PC-9 (cell line): ENCODE measurements around the gene CCDC18. TPM values are rescaled to one million over a fixed set of nuclear protein-coding genes. Genes with fewer than 3 reads are reported as not detected.
A peak's percentile ranks its signal among the peaks of the same experiment; 100 is the strongest.

ENCODE experiments used
- BruUV-seq: library from RNA; stranded (reverse); fragments of 400-500 nt; replicated peaks from 2 replicates; lab custom pipeline; 2021; lab: Mats Ljungman, UMichigan
- CTCF ChIA-PET: fragments of 300-600 bp; sonication (Branson Sonifier 250); formaldehyde crosslinking; loops from one replicate; lab custom pipeline; 2022; ENCODE audit warnings: antibody characterized with exemption; lab: Charles Lee
- POLR2A ChIA-PET: fragments of 300-600 bp; sonication (Branson Sonifier 250); formaldehyde crosslinking; loops from one replicate; lab custom pipeline; 2022; ENCODE audit warnings: antibody characterized with exemption; ENCODE audit not compliant: unreplicated experiment; lab: Charles Lee
- DNase-seq, 2 experiments: peaks; one replicate each; pipeline versions ENCODE4 v3.0.0 to v3.0.0-alpha.2; 2015 to 2022; ENCODE audit warnings: mixed read lengths in 1 of 2
- H2AFZ ChIP-seq: fragments of 200-600 bp; sonication (generic); 2 replicates; pipeline ENCODE4 v1.8.1; 2017; ENCODE audit warnings: antibody characterized with exemption
- H3F3A ChIP-seq: fragments of 200-600 bp; sonication (generic); 2 replicates; pipeline ENCODE4 v1.8.1; 2017; ENCODE audit warnings: antibody characterized with exemption, mild to moderate bottlenecking, low read depth; ENCODE audit not compliant: insufficient read depth
- H3K27ac ChIP-seq: fragments of 200-600 bp; sonication (generic); 2 replicates; pipeline ENCODE4 v1.6.1; 2016; ENCODE audit warnings: mixed run types
- H3K27me3 ChIP-seq: fragments of 200-600 bp; sonication (generic); 2 replicates; pipeline ENCODE4 v1.6.1; 2016; ENCODE audit warnings: low read depth, mixed run types; ENCODE audit not compliant: insufficient read depth
- H3K36me3 ChIP-seq: fragments of 200-600 bp; sonication (generic); 2 replicates; pipeline ENCODE4 v1.6.1; 2016; ENCODE audit warnings: low read depth, mixed run types
- H3K4me1 ChIP-seq: fragments of 200-600 bp; sonication (generic); replicated peaks from 2 replicates; pipeline ENCODE4 v1.6.1; 2016; ENCODE audit warnings: mixed run types; ENCODE audit not compliant: insufficient read depth
- H3K4me2 ChIP-seq: fragments of 200-600 bp; sonication (generic); 2 replicates; pipeline ENCODE4 v1.6.1; 2017; ENCODE audit warnings: mixed run types
- H3K4me3 ChIP-seq: fragments of 200-600 bp; sonication (generic); 2 replicates; pipeline ENCODE4 v1.6.1; 2016; ENCODE audit warnings: mixed run types
- H3K79me2 ChIP-seq: fragments of 200-600 bp; sonication (generic); 2 replicates; pipeline ENCODE4 v1.6.1; 2017; ENCODE audit warnings: low read depth, mixed run types
- H3K9me2 ChIP-seq: fragments of 200-600 bp; sonication (generic); 2 replicates; pipeline ENCODE4 v1.8.1; 2017; ENCODE audit warnings: mild to moderate bottlenecking; ENCODE audit not compliant: insufficient read depth
- H3K9me3 ChIP-seq: fragments of 200-600 bp; sonication (generic); 2 replicates; pipeline ENCODE4 v1.8.1; 2016; ENCODE audit warnings: low read depth; ENCODE audit not compliant: insufficient read depth
- H4K20me1 ChIP-seq: fragments of 200-600 bp; sonication (generic); 2 replicates; pipeline ENCODE4 v1.8.1; 2017; ENCODE audit not compliant: insufficient read depth
- CTCF ChIP-seq: fragments of 200-600 bp; sonication (generic); conservative IDR thresholded peaks from 2 replicates; pipeline ENCODE4 v1.6.1; 2017; ENCODE audit warnings: mixed run types, antibody characterized with exemption, mild to moderate bottlenecking, moderate library complexity
- EZH2 ChIP-seq: fragments of 200-600 bp; sonication (generic); IDR thresholded peaks from 2 replicates; pipeline ENCODE4 v1.8.0; 2017; ENCODE audit warnings: antibody characterized with exemption, low read depth
- intact Hi-C: fragments of 100-400 bp; cut with micrococcal nuclease; formaldehyde crosslinking; loops from one replicate; pipeline ENCODE4 v1.10.0; 2022; ENCODE audit not compliant: unreplicated experiment
- total RNA-seq: library from RNA; stranded (reverse); gene quantifications from 2 replicates; pipeline ENCODE4 v1.2.3, GENCODE V29; 2021

CCDC18 gene
- total RNA-seq, 1 experiment from 2014 or later: 15.4 TPM

- no peaks in the 10 kb centered on the region for H3K36me3 ChIP-seq
- no peak for TF ChIP-seq CTCF
- TF ChIP-seq EZH2: no peak
- H3K27me3 ChIP-seq: no peaks in the 10 kb centered on the region
- intact Hi-C loops: loop anchor here (1.0 kb wide), 1 partner anchor 24 kb away; the partner anchor contains the start of gene DR1
- ChIA-PET CTCF (no interaction called here), POLR2A (interaction anchor here (0.7 kb wide), 1 partner anchor 16 kb away, joined by 3 read pairs; no protein-coding TSS in a partner anchor)
- peaks cover 48% of the 10 kb centered on the region for H3K4me1 ChIP-seq
- H3K4me2 ChIP-seq: peak overlapping the region; percentile 75
- H3K4me3 ChIP-seq: peak overlapping the region; percentile 40
- H3K9me2 ChIP-seq: no peaks in the 10 kb centered on the region
- H3K9me3 ChIP-seq: no peaks in the 10 kb centered on the region
- peak overlapping the region; percentile 41 for H3K27ac ChIP-seq
- no peak for DNase-seq
- H3K79me2 ChIP-seq: no peaks in the 10 kb centered on the region
- no peaks in the 10 kb centered on the region for H4K20me1 ChIP-seq
- no TSS peak for BruUV-seq
- peaks cover 32% of the 10 kb centered on the region for H3F3A ChIP-seq
- no peak overlapping the region for H2AFZ ChIP-seq
These were observed 141.2 kb downstream of the CCDC18 start for GRCh38 chr1:93321720-93322119.

DNA sequence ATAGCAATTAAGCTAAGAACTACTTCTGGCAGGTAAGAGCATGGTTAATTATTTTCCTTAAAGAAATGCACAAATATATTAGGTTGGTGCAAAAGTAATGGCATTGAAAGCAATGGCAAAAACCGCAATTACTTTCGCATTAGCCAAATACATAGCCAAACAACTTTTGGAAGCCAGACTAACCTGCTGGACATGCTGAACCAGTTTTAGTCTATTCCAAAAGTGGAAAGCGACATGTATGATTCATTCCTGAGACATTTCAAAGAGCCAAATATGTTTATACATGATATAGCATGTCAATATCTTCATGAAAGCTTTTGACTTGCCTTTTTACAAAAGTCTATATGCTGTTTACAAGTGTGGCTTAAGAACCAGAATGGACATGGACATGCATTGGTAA, 141.8 kb downstream of the CCDC18 start:
- peak; percentile 60 to 95 for DNase-seq
- Histone ChIP-seq H3K27me3 (no peaks in the 10 kb centered on the region), H3F3A (peaks cover 32% of the 10 kb centered on the region), H3K4me3 (peak overlapping the region; percentile 40), H3K4me2 (peak overlapping the region; percentile 75), H3K27ac (peak overlapping the region; percentile 41), H3K79me2 (no peaks in the 10 kb centered on the region), H3K9me3 (no peaks in the 10 kb centered on the region), H3K4me1 (peaks cover 48% of the 10 kb centered on the region), H4K20me1 (no peaks in the 10 kb centered on the region), H3K36me3 (no peaks in the 10 kb centered on the region), H3K9me2 (no peaks in the 10 kb centered on the region), H2AFZ (no peak overlapping the region)
- intact Hi-C loops: loop anchor here (1.0 kb wide), 1 partner anchor 23 kb away; the partner anchor contains the start of gene DR1
- POLR2A ChIA-PET: interaction anchor here (0.7 kb wide), 1 partner anchor 16 kb away, joined by 3 read pairs; no protein-coding TSS in a partner anchor
- no peak for TF ChIP-seq CTCF
- no peak for TF ChIP-seq EZH2
- no TSS peak for BruUV-seq
- CTCF ChIA-PET: no interaction called here

DNA sequence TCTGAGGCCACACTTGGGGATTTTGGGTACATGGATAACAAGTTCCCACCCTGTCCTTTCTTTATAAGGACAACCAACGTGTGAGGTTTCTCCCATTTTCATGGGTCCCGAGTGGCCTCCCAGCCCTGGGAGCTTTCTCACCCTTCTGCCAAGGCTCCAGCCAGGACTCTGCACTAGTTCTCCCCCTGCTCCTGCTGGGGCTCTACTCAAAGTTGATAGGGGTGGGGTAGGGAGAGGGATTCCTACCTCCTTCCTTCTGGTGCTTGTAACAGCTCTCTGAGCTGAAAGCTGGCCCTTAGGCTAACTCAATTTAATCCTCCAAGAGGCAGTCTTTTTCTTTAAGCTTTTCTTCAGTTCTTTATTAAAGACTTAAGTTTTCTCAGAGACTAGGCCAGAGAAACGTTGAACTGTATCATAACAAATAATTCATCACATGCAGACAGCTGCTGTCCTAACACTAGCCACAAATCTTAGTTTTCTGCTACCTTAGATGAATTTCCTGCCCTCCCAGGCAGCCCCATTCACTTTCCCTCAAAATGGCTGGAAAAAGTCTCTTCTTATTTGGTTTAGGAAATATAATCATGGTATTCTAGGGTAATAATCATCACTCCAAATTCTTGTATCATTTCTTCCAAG, 142.8 kb downstream of the CCDC18 start:
- Histone ChIP-seq H3K4me2 (peak overlapping the region; percentile 75; the same call in 1 of the 2 replicates), H3K9me2 (no peaks in the 10 kb centered on the region), H3K27ac (no peak overlapping the region), H3K4me1 (peaks cover 48% of the 10 kb centered on the region), H2AFZ (no peak overlapping the region), H3K9me3 (no peaks in the 10 kb centered on the region), H3F3A (peaks cover 38% of the 10 kb centered on the region), H3K36me3 (no peaks in the 10 kb centered on the region), H3K4me3 (no peak overlapping the region), H3K27me3 (no peaks in the 10 kb centered on the region), H4K20me1 (no peaks in the 10 kb centered on the region), H3K79me2 (no peaks in the 10 kb centered on the region)
- no TSS peak for BruUV-seq
- TF ChIP-seq CTCF: no peak
- no peak for TF ChIP-seq EZH2
- ChIA-PET POLR2A (interaction anchor here (0.7 kb wide), 1 partner anchor 14 kb away, joined by 4 read pairs; no protein-coding TSS in a partner anchor), CTCF (no interaction called here)
- no peak for DNase-seq
- intact Hi-C loops: no loop called here
